Measurements from ENCODE around the gene RCAN1.

DNA sequence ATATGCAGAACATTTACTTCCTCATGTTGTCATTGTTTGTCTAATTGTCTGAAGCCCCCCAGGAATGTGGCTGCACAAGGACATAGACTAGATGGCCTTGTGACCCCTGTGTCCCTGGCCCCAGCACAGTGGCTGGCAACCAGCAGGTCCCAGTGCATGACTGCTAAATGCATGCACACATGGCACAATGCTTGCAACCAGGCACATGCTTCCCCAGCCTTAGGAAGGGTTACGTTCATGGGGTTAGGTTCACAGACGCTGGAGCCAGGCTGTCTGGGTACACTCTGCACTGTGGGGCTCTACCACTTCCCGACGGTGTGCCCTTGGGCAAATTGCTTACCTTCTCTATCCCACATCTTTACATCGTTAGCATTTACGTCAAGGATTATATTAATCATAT, 32.6 kb upstream of the RCAN1 start:
- TF ChIP-seq, protein P1, sequence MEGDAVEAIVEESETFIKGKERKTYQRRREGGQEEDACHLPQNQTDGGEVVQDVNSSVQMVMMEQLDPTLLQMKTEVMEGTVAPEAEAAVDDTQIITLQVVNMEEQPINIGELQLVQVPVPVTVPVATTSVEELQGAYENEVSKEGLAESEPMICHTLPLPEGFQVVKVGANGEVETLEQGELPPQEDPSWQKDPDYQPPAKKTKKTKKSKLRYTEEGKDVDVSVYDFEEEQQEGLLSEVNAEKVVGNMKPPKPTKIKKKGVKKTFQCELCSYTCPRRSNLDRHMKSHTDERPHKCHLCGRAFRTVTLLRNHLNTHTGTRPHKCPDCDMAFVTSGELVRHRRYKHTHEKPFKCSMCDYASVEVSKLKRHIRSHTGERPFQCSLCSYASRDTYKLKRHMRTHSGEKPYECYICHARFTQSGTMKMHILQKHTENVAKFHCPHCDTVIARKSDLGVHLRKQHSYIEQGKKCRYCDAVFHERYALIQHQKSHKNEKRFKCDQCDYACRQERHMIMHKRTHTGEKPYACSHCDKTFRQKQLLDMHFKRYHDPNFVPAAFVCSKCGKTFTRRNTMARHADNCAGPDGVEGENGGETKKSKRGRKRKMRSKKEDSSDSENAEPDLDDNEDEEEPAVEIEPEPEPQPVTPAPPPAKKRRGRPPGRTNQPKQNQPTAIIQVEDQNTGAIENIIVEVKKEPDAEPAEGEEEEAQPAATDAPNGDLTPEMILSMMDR (IDR thresholded peaks at IDR 0.05), result no peak
- TF ChIP-seq, protein P2, sequence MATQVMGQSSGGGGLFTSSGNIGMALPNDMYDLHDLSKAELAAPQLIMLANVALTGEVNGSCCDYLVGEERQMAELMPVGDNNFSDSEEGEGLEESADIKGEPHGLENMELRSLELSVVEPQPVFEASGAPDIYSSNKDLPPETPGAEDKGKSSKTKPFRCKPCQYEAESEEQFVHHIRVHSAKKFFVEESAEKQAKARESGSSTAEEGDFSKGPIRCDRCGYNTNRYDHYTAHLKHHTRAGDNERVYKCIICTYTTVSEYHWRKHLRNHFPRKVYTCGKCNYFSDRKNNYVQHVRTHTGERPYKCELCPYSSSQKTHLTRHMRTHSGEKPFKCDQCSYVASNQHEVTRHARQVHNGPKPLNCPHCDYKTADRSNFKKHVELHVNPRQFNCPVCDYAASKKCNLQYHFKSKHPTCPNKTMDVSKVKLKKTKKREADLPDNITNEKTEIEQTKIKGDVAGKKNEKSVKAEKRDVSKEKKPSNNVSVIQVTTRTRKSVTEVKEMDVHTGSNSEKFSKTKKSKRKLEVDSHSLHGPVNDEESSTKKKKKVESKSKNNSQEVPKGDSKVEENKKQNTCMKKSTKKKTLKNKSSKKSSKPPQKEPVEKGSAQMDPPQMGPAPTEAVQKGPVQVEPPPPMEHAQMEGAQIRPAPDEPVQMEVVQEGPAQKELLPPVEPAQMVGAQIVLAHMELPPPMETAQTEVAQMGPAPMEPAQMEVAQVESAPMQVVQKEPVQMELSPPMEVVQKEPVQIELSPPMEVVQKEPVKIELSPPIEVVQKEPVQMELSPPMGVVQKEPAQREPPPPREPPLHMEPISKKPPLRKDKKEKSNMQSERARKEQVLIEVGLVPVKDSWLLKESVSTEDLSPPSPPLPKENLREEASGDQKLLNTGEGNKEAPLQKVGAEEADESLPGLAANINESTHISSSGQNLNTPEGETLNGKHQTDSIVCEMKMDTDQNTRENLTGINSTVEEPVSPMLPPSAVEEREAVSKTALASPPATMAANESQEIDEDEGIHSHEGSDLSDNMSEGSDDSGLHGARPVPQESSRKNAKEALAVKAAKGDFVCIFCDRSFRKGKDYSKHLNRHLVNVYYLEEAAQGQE (IDR thresholded peaks at IDR 0.05), result no peak
- TF ChIP-seq MAX (IDR thresholded peaks at IDR 0.05), result no peak
- TF ChIP-seq POLR2A (IDR thresholded peaks at IDR 0.05; ENCODE audit: low read length), result no peak
- TF ChIP-seq BCL3 (IDR thresholded peaks at IDR 0.05), result no peak
- TF ChIP-seq, protein P3, sequence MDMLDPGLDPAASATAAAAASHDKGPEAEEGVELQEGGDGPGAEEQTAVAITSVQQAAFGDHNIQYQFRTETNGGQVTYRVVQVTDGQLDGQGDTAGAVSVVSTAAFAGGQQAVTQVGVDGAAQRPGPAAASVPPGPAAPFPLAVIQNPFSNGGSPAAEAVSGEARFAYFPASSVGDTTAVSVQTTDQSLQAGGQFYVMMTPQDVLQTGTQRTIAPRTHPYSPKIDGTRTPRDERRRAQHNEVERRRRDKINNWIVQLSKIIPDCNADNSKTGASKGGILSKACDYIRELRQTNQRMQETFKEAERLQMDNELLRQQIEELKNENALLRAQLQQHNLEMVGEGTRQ (IDR thresholded peaks at IDR 0.05), result no peak
- TF ChIP-seq CBX8 (IDR thresholded peaks at IDR 0.05), result no peak
